ENCODE measurements around the gene LARP6. TPM values are rescaled to one million over a fixed set of nuclear protein-coding genes. Genes with fewer than 3 reads are reported as not detected.

LARP6 gene
- total and polyA plus RNA-seq, 2 of the 13 experiments (the other 11 are each of a cell fraction or from before 2014, with no cell fraction given) = 2.9 to 8.2 TPM

- TF ChIP-seq ZNF740 (CRISPR knock-in tag; IDR thresholded peaks at IDR 0.05) = no peak
- TF ChIP-seq MTF2 (CRISPR knock-in tag; IDR thresholded peaks at IDR 0.05; ENCODE audit: borderline replicate concordance) = no peak
- 0 out of 2 replicates have a peak, but pooled peaks have one; percentile 50 for TF ChIP-seq ARID2 (CRISPR knock-in tag; IDR thresholded peaks at IDR 0.05; ENCODE audit: borderline replicate concordance)
- peak; percentile 32; the same call in 1 of the 2 replicates for TF ChIP-seq MEF2D (CRISPR knock-in tag; IDR thresholded peaks at IDR 0.05)
- TF ChIP-seq ZNF556 (CRISPR knock-in tag; IDR thresholded peaks at IDR 0.05; ENCODE audit: borderline replicate concordance) = no peak; the same call in 1 of the 2 replicates
- TF ChIP-seq TSC22D2 (CRISPR knock-in tag; IDR thresholded peaks at IDR 0.05; ENCODE audit: borderline replicate concordance) = no peak
- no peak for TF ChIP-seq PLSCR1 (CRISPR knock-in tag; IDR thresholded peaks at IDR 0.05; ENCODE audit: borderline replicate concordance)
- TF ChIP-seq SNRNP70 (IDR thresholded peaks at IDR 0.05; ENCODE audit: low read depth, low read length) = no peak
- no peak for TF ChIP-seq ZNF558 (CRISPR knock-in tag; IDR thresholded peaks at IDR 0.05; ENCODE audit: borderline replicate concordance)
- TF ChIP-seq TP53 (CRISPR knock-in tag; conservative IDR thresholded peaks at IDR 0.05) = no peak
- no peak for TF ChIP-seq ZNF460 (CRISPR knock-in tag; IDR thresholded peaks at IDR 0.05; ENCODE audit: borderline replicate concordance)
- peak; percentile 80; the same call in 1 of the 2 replicates for TF ChIP-seq FOSL1 (CRISPR knock-in tag; IDR thresholded peaks at IDR 0.05; ENCODE audit: borderline replicate concordance)
- TF ChIP-seq ZNF644 (CRISPR knock-in tag; IDR thresholded peaks at IDR 0.05; ENCODE audit: low read depth) = peak; percentile 56; the same call in 1 of the 2 replicates
- TF ChIP-seq ZBTB26 (CRISPR knock-in tag; IDR thresholded peaks at IDR 0.05; ENCODE audit: borderline replicate concordance) = no peak
- no peak for TF ChIP-seq ZNF589 (CRISPR knock-in tag; conservative IDR thresholded peaks at IDR 0.05)
- no peak for TF ChIP-seq ZNF333 (CRISPR knock-in tag; IDR thresholded peaks at IDR 0.05; ENCODE audit: borderline replicate concordance)
- 0 out of 2 replicates have a peak, but pooled peaks have one; percentile 38 for TF ChIP-seq ZMYM2 (CRISPR knock-in tag; IDR thresholded peaks at IDR 0.05)
- no peak for TF ChIP-seq SNAI1 (CRISPR knock-in tag; IDR thresholded peaks at IDR 0.05; ENCODE audit: borderline replicate concordance)
- no peak for TF ChIP-seq ZNF34 (CRISPR knock-in tag; IDR thresholded peaks at IDR 0.05; ENCODE audit: borderline replicate concordance)
- TF ChIP-seq KAT7 (CRISPR knock-in tag; IDR thresholded peaks at IDR 0.05; ENCODE audit: borderline replicate concordance) = no peak
- no peak for TF ChIP-seq TMF1 (CRISPR knock-in tag; IDR thresholded peaks at IDR 0.05; ENCODE audit: low read depth)
- TF ChIP-seq FOSL2 (CRISPR knock-in tag; IDR thresholded peaks at IDR 0.05) = peak; percentile 99
- TF ChIP-seq KLF6 (CRISPR knock-in tag; IDR thresholded peaks at IDR 0.05) = no peak
- TF ChIP-seq CBX2 (IDR thresholded peaks at IDR 0.05; ENCODE audit: low read depth, low read length) = no peak
- TF ChIP-seq CBX2 (CRISPR knock-in tag; IDR thresholded peaks at IDR 0.05; ENCODE audit: low read depth) = no peak
- no peak for TF ChIP-seq ZNF781 (CRISPR knock-in tag; IDR thresholded peaks at IDR 0.05; ENCODE audit: borderline replicate concordance, not compliant biosample characterization)
- TF ChIP-seq CHD2 (IDR thresholded peaks at IDR 0.05; ENCODE audit: low read depth, low read length) = no peak
- TF ChIP-seq ZNF207 (IDR thresholded peaks at IDR 0.05; ENCODE audit: borderline replicate concordance) = no peak
These were observed 65.6 kb downstream of the LARP6 start (continued) for GRCh38 chr15:70788114-70789049.
